Glomerular endothelial cell (primary cell): Measurements from ENCODE around the gene ITGA2. TPM values are rescaled to one million over a fixed set of nuclear protein-coding genes. Genes with fewer than 3 reads are reported as not detected.

Experiments
- DNase-seq: peaks from one replicate; pipeline ENCODE4 v3.0.0-alpha.2; 2011; ENCODE audit warnings: low read depth, low spot score; ENCODE audit errors: extremely low read depth
- total RNA-seq: library from RNA; depleted of rRNA; stranded (reverse); fragments of >200 nt; gene quantifications from 2 replicates; pipeline ENCODE4 v1.2.3, GENCODE V29; 2015

The ITGA2 gene
- total RNA-seq, 1 donor from 2014 or later = 50.5 TPM

DNA sequence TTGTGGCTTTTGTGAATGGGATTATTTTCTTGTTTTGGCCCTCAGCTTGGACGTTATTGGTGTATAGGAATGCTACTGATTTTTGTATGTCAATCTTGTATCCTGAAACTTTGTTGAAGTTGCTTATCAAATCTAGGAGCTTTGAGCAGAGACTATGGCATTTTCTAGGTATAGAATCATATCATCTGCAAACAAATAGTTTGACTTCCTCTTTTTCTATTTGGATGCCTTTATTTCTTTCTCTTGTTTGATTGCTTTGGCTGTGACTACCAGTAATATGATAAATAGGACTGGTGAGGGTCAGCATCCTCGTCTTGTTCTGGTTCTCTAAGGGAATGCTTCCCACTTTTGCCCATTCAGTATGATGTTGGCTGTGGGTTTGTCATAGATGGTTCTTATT, 24.7 kb downstream of the ITGA2 start:
- no peak for DNase-seq

DNA sequence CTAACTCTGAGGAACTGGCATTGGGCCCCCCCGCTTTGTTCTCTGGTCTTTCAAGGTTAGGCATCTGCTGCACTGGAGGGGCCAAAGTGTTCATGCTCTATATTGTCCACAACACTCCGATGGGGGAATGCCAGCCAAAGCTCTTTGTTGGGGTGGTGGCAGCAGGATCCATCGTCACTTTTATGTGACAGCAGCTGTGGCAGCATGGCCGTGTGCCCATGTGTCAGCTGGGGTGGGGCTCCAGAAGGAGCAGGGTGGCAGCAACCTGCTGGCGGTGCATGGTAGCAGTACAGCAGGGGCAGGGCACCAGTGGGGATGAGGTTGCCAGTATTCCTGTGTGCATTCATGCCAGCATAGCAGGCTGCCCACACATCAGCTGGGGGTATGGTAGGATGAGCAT, 28.2 kb downstream of the ITGA2 start:
- DNase-seq = no peak

DNA sequence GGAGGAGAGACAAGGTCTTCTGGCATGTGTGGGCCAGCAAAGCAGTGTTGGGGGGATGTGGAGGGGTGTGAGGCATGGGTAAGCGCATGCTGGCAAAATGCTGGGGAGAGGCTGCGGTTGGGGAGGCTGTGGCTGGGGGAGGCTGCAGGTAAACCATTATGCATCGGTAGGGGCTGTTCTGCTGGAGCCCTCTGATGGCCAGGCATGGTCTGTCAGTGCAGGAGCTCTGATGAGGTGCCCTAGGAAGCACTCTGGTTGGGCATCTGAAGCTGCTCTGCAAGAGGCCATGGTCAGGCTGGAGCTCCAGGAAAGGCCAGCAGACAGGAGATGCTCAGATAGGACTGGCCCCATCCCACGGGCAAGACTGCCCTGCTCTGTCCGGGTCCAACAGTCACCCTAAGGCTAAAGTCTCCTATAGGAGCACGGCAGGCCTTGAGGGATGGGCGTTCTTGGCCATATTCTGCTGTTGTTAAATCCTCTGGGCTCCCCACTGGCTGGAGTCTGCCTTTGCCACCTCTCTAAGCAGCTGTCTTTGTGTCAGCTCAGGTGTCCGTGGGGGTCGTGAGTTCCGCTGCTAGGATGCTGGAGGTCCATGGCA, 28.7 kb downstream of the ITGA2 start:
- DNase-seq = no peak

DNA sequence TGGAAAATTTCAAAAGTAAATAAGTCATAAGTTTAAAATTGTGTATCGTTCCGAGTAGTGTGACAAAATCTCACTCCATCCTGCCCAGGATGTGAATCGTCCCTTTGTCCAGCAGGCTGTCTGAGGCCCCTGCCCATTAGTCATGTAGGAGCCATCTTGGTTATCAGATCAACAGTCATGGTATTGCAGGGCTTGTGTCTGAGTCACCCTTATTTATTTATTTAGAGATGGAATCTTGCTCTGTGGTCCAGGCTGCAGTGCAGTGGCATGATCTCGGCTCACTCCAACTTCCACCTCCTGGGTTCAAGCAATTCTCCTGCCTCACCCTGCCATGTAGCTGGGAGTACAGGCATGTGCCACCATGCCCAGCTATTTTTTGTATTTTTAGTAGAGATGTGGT, 30.2 kb downstream of the ITGA2 start:
- no peak for DNase-seq

DNA sequence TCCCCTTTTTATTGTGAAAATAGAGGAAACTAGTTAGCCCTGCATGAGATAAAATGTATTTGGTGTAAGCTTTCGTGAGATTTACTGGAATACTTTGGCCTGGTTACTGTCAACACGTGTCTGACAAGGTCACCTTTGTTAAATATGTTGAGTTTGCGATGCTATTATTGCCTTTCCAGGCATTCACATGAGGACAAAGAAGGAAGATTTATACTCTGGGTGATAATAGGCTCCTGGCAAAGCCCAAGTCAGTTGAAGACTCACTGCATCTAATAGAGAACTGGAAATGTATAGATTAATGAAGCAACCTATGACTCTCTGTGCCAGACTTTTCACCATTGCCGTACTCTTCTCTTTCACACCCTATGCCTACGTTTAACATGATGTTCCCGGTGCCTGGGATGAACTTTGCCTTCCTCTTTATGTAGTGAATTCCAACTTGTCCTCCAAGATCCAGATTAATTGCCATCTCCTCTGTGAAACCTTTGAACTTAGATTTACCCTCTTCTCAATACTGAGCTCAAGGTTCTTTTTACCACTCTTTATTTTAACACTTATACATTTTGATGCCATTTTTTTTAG, 33.9 kb downstream of the ITGA2 start:
- DNase-seq = no peak

DNA sequence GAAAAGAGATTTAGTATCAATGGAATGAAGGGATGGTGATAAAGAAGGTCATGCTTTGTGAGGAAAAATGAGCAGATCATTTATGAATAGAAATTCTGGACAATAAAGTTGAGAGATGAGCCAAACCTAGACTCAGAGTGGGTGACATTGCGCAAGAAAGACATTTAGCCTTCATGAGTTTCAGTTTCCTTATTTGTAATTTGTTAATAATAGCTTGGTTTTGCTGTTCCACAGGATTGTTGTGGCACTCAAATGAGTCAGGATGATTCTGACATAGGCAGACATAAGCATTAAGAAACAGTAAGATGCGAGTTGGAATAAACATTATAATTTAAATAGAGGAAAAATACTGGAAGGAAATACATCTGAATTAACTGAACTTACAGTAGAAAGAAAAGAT, 34.8 kb downstream of the ITGA2 start:
- DNase-seq = no peak

DNA sequence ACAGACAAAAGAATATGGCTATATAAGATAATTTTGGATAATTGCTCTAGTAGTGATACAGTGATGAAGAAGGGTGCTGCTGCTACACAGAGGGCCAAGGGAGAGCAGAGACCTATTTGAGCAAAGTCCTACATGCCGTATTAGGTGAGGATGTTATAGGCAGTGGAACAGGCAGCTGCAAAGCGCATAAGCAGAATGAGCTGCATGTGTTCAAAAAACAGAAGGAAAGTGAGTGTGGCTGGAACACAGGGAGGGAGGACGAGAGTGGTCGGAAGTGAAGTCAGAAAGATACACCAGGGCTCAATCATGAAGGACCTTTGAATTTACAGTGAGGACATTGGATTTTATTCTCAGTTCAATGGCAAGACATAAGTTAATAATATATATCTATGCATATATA, 35.4 kb downstream of the ITGA2 start:
- no peak for DNase-seq

DNA sequence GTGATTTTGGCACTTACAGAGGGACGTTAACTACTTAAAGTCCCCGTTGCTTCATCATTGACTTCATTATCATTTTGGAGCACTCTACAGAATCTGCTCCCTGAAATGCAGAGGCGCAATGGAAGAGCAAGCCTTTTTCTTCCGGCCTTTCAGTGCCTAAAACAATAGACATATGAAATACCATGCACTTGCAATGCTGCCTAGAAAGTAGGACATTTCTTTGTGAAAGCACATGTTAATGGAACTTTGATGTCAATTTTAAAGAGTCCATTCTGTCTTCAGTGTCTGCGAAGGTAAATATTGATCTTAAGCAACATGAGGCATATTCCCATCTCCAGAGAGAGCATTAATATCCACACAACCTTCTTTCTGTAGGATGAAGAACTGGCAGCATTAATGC, 36.3 kb downstream of the ITGA2 start:
- no peak for DNase-seq

DNA sequence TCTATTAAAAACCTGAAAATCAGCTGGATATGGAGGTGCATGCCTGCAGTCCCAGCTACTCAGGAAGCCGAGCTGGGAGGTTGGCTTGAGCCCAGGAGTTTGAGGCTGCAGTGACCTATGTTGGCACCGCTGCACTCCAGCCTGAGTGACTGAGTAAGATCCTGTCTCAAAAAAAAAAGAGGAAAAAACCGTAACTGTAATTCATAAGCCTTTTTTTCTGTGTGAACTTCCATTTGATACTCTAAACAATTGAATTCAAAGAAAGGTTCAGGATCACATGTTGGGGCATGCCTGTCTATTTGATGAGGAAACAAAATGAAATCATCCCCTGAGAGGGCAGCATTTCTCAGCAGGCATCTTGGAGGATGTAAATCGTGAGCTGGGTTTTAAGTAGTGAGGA, 38.8 kb downstream of the ITGA2 start:
- DNase-seq = no peak

DNA sequence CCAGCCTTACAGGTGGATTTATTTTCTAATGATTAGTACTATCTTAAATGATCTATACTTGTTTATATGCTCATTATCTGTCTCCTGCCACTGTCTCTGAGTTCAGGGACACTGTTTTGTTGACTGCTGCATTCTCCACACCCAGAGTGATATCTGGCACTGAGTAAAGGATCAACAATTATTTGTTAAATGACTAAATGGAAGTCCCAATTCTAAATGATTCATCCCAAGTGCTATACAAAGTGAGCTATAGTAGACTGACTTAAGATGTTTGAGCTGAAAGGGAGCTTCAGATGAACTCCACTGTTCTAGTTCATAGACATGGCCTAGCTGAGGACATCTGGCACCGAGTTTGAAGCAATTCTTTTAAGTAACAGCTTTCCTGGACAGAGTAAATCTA, 40.5 kb downstream of the ITGA2 start:
- no peak for DNase-seq

DNA sequence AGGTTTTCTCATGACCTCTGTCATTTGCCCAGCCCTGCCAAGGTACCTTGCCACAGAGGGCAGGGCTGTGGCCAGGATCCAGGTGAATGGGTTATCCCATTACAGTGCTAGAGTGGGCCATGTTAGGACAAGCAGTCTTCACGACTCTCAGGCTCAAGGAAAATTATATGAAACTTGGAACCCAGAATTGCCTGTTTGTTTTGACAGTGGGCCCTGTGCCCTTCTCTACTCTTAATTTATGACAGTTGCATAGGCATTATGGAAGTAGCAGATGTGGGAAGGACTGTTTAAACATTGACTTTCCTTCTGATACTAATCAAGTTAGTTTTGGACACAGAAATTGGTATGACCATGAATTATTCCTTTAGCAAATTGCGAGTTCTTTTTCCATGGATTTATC, 41.7 kb downstream of the ITGA2 start:
- DNase-seq = no peak

DNA sequence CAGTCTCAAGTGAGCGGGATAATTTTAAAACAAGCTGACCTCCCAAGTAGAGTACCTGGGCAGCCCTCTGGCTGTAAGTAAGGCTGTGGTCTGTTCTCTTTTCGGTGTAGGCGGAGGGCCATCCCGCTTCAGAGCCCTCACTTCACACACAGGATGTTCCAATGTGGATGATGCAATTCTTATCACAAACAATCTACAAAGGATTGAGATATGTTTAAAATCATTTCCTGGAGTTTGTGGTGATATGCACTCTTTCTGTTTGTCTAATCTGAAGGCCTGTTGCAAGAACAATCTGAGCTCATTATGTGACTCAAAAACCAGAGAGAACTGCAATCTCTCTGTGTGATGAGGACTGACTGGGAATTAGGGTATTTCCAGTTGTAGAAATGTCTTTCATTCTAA, 42.5 kb downstream of the ITGA2 start:
- DNase-seq = no peak

DNA sequence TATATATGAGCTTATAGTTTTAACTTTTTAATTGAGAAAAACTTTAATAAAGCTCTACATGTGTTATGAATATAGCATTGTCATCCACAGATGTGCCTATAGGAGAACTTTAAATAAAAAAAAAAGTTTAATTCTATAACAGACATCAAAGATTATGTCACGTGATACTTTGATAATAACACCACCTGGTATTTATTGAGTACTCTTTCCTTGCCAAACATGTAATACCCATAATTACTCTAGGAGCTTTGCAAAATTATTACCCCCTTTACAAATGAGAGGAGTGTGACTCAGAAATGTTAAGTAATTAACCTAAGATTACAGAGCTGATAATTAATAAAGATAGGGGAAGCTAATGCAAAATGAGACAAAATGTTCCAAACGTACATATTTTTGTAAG, 43.0 kb downstream of the ITGA2 start:
- no peak for DNase-seq

DNA sequence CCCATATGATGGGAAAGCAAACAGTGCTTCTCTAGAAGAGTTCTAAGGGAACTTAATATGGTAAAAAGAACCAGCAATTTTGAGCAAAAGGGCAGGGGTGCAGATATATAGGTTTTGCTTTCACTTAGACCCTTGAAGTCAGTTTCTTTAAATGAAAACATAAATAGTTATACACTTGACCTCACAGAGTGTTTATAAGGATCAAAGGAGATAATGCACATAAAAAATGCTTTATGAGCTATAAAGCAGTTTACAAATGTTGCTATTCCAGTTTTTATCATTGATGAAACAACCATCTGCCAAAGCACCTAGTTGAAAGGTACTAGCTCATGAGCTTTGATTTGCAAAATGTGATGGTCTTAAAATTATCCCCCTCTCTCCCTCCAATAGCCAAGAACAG, 45.7 kb downstream of the ITGA2 start:
- no peak for DNase-seq

DNA sequence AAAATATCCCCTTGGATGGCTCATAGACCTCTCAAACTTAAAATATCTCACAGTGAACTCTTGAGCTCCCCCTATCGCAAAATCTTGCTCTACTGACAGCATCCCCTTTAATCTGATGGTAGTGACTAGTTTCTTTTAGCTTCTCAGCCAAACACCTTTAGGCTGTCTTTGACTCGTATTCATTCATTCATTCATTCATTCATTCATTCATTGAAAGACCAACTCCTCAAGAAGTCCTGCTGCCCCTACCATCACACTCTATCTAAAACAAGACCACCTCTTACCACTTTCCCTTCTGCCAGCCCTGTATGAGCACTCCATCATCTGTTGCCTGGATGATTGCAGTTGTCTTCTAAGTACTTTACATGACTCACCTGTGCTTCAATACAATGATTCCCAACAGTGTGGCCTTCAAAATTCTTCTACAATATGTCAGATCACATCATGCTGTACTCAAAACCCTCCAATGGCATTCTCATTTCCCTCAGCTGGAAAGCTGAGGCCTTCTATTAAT, 46.8 kb downstream of the ITGA2 start:
- no peak for DNase-seq

DNA sequence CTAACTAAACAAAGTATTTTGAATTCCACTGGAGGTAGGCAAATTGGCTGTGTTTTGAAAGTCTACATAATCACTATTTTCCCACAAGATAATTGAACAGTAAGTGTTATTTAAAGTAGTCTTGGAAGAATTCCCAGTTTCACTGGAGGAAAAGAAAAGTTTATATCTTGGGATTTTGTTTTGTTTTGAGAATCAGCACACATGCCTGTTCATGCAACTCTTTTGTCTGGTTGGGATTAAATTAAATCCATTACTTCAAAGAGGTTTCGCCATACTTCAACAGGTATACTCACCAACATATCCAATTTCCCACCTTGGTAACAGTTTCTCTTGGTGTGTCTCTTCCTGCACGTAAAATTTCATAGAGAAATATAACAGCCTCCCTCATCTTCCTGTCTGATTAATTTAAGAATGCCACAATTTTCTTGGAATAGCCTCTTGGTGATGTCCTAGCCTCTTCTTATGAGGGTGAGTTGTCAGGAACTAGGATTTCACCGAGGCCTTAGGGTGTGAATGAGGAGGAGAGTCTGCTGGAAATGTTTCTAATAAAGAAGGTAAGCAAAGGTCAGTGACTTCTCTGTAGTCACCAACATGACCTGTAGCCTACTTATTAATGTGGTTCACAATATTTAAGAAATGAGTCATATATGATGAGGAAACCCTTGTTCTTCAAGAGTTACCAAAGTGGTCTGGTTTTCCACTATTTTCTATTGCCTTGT, 48.1 kb downstream of the ITGA2 start:
- DNase-seq = no peak

DNA sequence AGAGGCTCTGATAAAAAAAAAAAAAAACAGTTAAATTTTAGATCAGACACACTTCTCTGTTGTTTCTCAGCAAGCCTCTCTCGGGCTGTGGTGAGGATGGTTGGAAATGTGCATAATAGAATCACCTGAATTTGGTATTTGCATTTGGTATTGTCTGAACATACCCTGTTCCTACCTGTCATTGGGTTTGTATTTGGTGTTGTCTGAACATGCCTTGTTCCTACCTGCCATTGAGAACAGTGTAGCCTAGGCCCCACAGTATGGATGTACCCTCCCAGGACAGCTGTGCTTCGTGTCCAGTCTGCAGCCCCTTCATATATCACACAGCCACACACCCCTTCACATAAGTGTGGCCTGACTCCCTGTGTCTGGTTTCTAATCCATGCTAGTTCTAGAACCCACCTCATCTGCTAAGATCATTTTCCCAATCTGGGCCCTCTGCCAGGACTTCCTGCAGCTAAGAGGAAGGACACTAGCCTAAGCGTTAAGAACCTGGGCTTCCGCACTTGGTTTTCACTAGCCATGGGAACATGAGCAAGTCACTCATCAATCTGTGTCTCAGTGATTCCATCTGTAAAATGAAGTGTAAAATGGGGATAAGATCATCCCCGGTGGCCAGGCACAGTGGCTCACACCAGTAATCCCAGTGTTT, 49.2 kb downstream of the ITGA2 start:
- no peak for DNase-seq

DNA sequence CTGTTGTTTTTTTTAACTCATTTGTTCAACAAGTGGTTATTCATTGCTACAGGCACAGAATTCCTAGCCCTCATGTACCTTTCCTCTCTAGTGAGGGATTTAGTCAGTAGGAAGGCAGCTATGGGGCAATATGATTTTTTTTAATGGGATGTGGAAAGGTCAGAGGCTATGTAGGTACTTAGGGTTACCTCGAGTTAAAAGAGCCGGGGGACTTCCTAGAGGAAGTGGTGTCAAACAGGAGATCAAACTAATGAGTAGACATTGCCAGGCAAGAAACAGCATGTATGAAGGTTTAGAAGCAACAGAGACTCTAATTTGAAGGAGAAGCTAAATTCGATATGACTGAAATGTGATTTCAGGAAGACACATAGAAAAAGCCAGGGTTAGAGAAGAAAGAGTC, 50.7 kb downstream of the ITGA2 start:
- no peak for DNase-seq

DNA sequence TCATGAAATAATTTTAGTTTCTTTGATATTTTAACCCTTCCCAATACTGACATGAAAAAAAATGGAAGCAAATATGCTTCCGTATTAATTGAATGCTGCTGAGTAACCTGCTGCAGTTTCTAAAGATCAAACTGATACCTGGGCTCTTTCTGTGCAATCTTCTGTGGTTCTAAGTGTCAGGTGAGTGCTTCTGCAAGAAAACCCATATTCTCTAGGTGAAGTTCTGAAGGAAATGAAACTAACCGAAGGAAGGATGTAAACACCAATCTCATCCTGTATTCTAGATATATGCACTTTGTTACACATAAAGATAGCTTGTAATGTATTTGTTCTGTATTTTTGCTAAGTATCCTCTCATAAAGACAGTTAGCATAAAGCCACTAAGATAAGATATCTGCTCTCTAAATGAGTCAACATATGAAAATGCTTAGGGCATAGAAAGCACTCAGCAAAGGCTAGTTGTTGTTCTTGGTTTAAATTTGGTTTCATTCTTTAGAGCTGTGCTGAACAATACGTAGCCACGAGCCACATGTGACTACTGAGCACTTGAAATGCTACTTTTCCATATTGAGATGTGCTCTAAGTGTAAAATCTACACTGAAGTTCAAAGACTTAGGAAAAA, 52.0 kb downstream of the ITGA2 start:
- no peak for DNase-seq

DNA sequence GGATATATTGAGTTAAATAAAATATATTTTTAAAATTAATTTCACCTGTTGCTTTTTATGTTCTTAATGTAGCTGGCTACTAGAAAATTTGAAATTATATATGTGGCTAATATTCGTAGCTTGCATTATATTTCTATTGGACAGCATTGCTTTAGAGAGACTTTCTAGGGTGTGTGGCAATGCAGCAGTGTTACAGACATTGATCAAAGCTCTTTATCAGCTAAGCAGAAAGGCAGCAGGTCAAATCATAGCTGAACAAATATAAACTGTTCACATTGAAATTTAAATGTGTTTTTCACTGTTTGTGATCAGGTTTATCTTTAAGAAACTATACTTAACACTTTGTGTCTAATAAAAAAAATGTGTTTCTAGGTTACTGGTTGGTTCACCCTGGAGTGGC, 52.6 kb downstream of the ITGA2 start:
- no peak for DNase-seq

DNA sequence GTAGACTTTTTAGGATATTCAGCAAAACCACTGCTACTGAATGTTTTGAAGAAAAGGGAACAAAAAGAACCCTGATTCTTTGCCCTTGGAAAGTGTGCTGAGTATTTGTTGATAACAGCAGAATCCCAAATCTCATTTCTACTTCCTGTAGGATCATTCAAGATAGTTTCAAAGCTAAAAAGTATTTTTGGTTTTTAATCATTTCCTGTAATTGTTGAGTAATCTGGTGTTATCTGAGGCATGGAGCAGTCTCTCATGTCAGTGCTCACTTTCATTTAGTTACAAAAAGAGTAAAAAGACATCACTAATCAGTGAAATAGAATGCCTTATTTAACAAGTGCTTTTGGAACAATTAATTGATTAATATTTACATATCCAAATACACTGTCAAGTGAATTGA, 56.1 kb downstream of the ITGA2 start:
- no peak for DNase-seq
